GM06990 (cell line): ENCODE measurements around the gene GPATCH8.

Experiments
- DNase-seq: peaks from one replicate; pipeline ENCODE4 v3.0.0-alpha.2; 2011; ENCODE audit not compliant: insufficient read length; ENCODE audit errors: extremely low read depth
- H3K27me3 ChIP-seq: replicated peaks from 2 replicates; pipeline ENCODE4 v1.6.0; 2011; ENCODE audit warnings: low read length; ENCODE audit not compliant: control insufficient read depth, insufficient read depth
- H3K36me3 ChIP-seq: 2 replicates; pipeline ENCODE4 v1.5.1; 2011; ENCODE audit warnings: low read length; ENCODE audit not compliant: control insufficient read depth, insufficient read depth
- H3K4me3 ChIP-seq: replicated peaks from 2 replicates; pipeline ENCODE4 v1.5.1; 2011; ENCODE audit warnings: low read depth, mild to moderate bottlenecking, control low read depth, low read length
- CTCF ChIP-seq: IDR thresholded peaks from 2 replicates; pipeline ENCODE4 v1.5.1; 2011; ENCODE audit warnings: low read length, control low read depth, mild to moderate bottlenecking, inconsistent platforms; ENCODE audit not compliant: insufficient read depth, poor library complexity, severe bottlenecking

GPATCH8 gene

GRCh38 chr17:44502598-44503146 lies 534 bp downstream of the GPATCH8 start:
- no peak for DNase-seq
- peak overlapping the region; percentile 82 for H3K4me3 ChIP-seq
- no peaks in the 10 kb centered on the region for H3K36me3 ChIP-seq
- no peak for TF ChIP-seq CTCF
- H3K27me3 ChIP-seq, result no peaks in the 10 kb centered on the region

GRCh38 chr17:44501866-44502375 lies 1.3 kb downstream of the GPATCH8 start:
- TF ChIP-seq CTCF, result no peak
- Histone ChIP-seq H3K4me3 (peak overlapping the region; percentile 82), H3K27me3 (no peaks in the 10 kb centered on the region), H3K36me3 (no peaks in the 10 kb centered on the region)
- no peak for DNase-seq

- Histone ChIP-seq H3K27me3 (no peaks in the 10 kb centered on the region), H3K4me3 (no peak overlapping the region), H3K36me3 (no peaks in the 10 kb centered on the region)
- no peak for DNase-seq
- TF ChIP-seq CTCF, result no peak
Measured at GRCh38 chr17:44499722-44500121, 3.5 kb downstream of the GPATCH8 start.

- H3K36me3 ChIP-seq, result no peaks in the 10 kb centered on the region
- TF ChIP-seq CTCF, result no peak
- no peak for DNase-seq
- H3K4me3 ChIP-seq, result no peak overlapping the region
- H3K27me3 ChIP-seq, result no peaks in the 10 kb centered on the region
Measured at GRCh38 chr17:44496815-44497214, 6.4 kb downstream of the GPATCH8 start.

- no peaks in the 10 kb centered on the region for H3K36me3 ChIP-seq
- no peak for DNase-seq
- TF ChIP-seq CTCF, result no peak
- H3K27me3 ChIP-seq, result no peaks in the 10 kb centered on the region
- H3K4me3 ChIP-seq, result no peak overlapping the region
Measured at GRCh38 chr17:44493339-44493738, 9.9 kb downstream of the GPATCH8 start.

- TF ChIP-seq CTCF, result no peak
- Histone ChIP-seq H3K27me3 (no peaks in the 10 kb centered on the region), H3K4me3 (no peak overlapping the region), H3K36me3 (no peaks in the 10 kb centered on the region)
- DNase-seq, result no peak
Measured at GRCh38 chr17:44492706-44493272, 10.4 kb downstream of the GPATCH8 start.
